NCI-H1105 (cell line): ENCODE measurements around the gene SIK2.

Experiments used
- DNase-seq: peaks from one replicate; lab custom pipeline; 2025; lab: John Stamatoyannopoulos, UW

SIK2 gene

GRCh38 chr11:111729831-111730311 is 127.6 kb downstream of the SIK2 start:
- DNase-seq: no peak

GRCh38 chr11:111730871-111731591 is 128.8 kb downstream of the SIK2 start:
- no peak for DNase-seq

- DNase-seq: no peak
Measured at GRCh38 chr11:111731821-111732220, 129.6 kb downstream of the SIK2 start.

- DNase-seq: no peak
Measured at GRCh38 chr11:111733016-111733415, 130.8 kb downstream of the SIK2 start.

- no peak for DNase-seq
Measured at GRCh38 chr11:111733611-111734088, 131.4 kb downstream of the SIK2 start.

GRCh38 chr11:111734101-111734953 is 132.1 kb downstream of the SIK2 start:
- no peak for DNase-seq

GRCh38 chr11:111734954-111735261 is 132.7 kb downstream of the SIK2 start:
- DNase-seq: no peak

- DNase-seq: peak; percentile 88
Measured at GRCh38 chr11:111735262-111736116, 133.2 kb downstream of the SIK2 start.

- no peak for DNase-seq
Measured at GRCh38 chr11:111736181-111736590, 133.9 kb downstream of the SIK2 start.

- DNase-seq: no peak
Measured at GRCh38 chr11:111736621-111737443, 134.6 kb downstream of the SIK2 start.

GRCh38 chr11:111737444-111738210 is 135.4 kb downstream of the SIK2 start:
- no peak for DNase-seq

GRCh38 chr11:111739299-111739698 is 137.1 kb downstream of the SIK2 start:
- no peak for DNase-seq

GRCh38 chr11:111741751-111742150 is 139.5 kb downstream of the SIK2 start:
- DNase-seq: no peak

GRCh38 chr11:111743700-111744099 is 141.5 kb downstream of the SIK2 start:
- no peak for DNase-seq

- no peak for DNase-seq
Measured at GRCh38 chr11:111745719-111746504, 143.7 kb downstream of the SIK2 start.

GRCh38 chr11:111748035-111748804 is 146.0 kb downstream of the SIK2 start:
- no peak for DNase-seq

GRCh38 chr11:111749646-111750045 is 147.4 kb downstream of the SIK2 start:
- DNase-seq: no peak

GRCh38 chr11:111756097-111756496 is 153.8 kb downstream of the SIK2 start:
- DNase-seq: no peak

- no peak for DNase-seq
Measured at GRCh38 chr11:111759376-111759775, 157.1 kb downstream of the SIK2 start.
